Stimulated activated CD8-positive, alpha-beta memory T cell treated with anti-CD3 and anti-CD28 coated beads, Interleukin-2, amount 100 ng/mL, for 48 hours (primary cell): Measurements from ENCODE around the gene BCL2L14.
"Not testable (repeated sequence)": the region's sequence is repeated elsewhere in the genome, so short reads cannot be mapped to it uniquely, and the experiment has no call there.

Source experiments
- DNase-seq, 2 donors: peaks; one replicate each; pipeline ENCODE4 v3.0.0-alpha.2; 2020; ENCODE audit warnings: low read depth in 2 of 2

The BCL2L14 gene

GRCh38 chr12:12108441-12109058 is 37.8 kb downstream of the BCL2L14 start:
- DNase-seq, result no peak

DNA sequence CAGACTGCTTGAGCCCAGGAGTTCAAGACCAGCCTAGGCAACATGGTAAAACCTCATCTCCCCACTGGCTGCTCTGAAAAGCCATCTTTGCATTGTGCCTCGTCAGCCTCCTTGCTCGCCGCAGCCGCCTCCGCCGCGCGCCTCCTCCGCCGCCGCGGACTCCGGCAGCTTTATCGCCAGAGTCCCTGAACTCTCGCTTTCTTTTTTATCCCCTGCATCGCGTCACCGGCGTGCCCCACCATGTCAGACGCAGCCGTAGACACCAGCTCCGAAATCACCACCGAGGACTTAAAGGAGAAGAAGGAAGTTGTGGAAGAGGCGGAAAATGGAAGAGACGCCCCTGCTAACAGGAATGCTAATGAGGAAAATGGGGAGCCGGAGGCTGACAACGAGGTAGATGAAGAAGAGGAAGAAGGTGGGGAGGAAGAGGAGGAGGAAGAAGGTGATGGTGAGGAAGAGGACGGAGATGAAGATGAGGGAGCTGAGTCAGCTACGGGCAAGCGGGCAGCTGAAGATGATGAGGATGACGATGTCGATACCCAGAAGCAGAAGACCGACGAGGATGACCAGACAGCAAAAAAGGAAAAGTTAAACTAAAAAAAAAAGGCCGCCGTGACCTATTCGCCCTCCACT is 40.3 kb downstream of the BCL2L14 start:
- DNase-seq, result peak in 1 of 2 donors; percentile 40

DNA sequence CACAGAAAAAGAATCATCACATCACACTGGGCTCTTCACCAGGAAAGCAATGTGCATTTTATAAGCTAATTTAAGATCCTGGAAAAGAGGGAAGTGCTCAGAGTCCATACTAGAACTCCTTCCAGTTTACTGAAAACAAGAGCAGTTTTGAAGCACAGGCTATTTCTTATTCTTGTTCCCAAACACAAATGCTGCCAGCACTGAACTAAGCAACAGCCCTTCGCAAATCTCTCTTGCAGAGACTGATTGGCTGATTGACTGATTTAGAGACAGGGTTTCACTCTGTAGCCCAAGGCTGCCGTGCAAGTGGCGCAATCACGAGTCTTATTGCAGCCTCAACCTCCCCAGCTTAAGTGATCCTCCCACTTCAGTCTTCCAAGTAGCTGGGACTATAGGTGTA is 44.8 kb downstream of the BCL2L14 start:
- DNase-seq, result no peak

DNA sequence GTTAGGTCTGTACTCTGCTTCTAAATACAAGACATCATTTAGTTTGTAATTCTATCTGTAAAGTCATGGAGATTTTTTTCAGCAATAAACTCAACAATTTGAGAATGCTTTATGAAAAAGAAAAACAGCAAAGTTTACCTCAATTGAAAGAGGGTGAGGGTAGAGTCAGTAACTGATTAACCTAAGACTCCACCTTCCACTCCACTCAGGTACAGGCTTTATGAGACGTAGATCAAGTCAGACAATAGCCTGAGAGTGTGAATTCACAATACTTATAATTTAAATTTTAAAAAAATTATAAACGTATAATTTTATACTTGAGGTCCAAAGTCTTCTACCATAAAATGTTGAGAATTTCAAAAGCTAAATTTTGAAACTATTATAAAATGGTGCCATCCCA is 45.9 kb downstream of the BCL2L14 start:
- DNase-seq, result no peak

DNA sequence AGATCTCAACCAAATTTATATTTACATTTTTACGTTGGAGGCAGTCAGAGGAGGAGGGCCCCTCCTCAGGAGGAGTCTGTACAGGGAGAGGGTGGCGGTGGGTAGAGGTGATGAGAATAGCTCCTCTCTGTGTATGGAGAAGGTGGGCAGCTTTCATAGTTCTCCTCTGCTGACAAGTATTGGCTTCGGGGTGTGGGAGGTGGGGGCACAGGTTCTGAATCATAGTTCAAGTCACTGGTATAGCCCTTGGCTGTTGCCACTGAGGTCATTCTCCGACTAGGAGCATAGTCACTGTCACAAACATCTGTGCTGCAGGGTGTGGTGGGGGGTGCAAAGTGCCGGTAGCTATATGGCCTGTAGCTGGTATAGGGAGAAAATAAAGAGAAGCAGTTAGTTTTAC is 50.3 kb downstream of the BCL2L14 start:
- DNase-seq, result no peak

DNA sequence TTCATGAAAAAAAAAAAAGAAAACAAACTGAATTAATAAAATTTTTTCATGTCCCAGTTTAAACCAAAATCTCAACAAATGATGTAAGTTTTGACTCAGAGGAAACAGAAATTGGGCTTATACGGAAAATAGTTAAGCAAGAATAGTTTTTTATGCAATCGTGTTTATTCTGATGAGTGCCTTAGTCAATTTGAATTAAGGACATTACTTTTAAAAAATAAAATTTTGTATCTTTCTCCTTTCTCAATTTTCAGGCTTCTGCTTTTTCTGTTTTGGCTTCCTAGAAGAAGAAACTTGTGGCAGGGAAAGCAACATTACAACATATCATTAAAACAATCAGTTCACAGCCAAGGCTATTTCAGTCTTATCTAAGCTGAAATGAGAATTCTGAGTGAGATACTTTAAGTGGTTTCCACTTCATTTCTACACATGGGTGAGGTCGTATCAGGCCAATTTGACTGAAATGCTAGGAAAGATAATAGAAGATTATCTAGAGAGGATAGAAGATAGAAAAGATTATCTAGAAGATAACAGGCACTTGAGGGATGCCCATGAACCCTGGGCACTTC is 52.4 kb downstream of the BCL2L14 start:
- no peak for DNase-seq

GRCh38 chr12:12126551-12126950 is 55.8 kb downstream of the BCL2L14 start:
- no peak for DNase-seq

DNA sequence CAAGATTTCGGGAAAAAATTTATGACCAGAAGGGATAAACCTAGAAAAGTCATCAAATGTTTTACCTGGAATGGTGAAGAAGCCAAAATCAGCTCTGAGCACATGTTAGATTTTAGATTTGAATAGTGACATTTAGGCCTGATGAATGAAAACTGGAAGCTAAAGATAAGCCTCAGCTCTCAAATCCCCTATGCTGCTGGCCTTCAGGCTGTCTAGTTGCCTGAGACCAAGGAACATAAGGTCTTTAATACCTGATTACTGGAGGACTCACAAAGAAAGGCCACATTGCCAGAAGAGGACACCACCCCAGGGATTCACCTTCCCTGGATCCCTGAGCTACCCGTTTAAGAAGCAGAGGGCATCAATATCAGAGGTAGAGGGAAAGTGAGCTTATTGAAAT is 56.6 kb downstream of the BCL2L14 start:
- DNase-seq, result no peak

DNA sequence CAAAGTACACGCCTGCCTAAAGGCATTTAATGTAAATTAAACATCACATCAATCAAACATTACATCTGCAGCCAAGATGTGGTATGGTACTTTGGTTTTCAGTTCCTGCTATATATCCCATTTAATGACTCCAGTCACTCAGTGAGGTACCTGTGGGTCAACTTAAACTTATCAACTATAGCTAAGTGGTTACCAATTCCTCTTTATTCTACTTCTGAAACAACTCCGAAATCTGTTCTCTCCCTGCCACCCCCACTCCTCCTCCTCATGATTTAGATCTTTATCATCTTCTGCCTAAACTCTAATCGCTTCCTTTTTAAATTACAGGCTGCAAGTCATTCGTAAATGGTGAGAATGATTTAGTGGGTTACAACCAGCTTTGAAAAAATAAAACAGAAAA is 57.9 kb downstream of the BCL2L14 start:
- no peak for DNase-seq

- DNase-seq, result no peak
Observed at GRCh38 chr12:12133259-12133658, 62.5 kb downstream of the BCL2L14 start.

DNA sequence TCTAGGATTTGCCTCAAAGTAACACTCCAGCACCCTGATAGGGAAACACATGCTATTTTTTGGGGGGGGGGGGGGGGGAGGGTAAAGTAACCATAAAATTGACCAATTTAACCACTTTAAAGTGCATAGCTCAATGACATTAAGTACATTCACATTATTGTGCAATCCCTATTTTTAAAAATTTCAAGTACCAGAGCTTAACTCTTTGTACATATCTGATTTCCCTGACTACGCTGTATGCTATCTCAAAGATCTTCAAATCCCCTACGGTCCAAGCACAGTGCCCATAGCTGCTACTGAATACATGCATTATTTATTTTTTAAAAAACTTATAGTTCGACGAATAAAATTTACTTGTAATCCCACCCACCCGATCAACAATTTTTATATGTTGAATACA is 63.0 kb downstream of the BCL2L14 start:
- DNase-seq, result no peak

DNA sequence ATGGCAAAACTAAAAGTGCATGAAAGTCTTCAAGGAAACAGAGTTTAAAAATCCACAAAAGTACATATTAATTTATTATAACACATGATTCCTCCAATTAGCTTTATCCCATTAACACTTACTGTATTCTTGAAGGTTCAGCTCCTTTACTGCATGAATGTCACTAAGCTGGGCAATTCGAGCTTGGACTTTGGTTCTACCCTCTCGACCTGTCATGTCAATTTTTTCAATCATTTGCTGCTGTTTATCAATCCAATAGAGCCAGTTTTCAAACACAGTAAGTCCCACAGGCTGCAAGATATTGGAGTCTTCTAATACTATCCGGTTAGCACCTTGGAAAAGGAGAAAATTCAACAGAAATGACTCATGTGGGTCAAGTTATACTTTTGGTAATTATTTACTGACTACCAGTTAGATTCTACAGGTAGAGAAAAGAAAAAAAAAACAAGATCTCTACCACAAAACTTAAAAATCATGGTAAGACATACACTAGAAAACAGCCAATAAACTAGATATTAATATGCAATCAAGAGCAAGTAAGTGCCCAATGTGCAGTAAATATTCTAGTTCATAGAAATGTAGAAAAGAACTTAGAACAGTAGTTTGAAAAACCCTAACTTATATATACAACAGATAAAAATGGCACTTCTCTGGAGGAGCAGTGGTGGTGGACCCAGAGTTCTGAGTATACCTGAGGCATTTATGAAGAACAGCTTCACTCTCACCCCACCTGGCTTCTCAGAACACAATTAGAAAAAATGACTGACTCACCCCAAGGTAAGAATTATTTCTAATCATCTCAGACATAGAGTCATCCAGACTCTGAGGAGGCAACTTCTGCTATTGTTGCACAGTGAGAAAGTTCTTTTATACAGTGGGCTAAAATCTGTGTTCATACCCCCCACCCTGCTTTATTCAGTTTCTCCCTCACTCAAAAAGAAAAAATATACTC is 67.7 kb downstream of the BCL2L14 start:
- DNase-seq, result no peak

DNA sequence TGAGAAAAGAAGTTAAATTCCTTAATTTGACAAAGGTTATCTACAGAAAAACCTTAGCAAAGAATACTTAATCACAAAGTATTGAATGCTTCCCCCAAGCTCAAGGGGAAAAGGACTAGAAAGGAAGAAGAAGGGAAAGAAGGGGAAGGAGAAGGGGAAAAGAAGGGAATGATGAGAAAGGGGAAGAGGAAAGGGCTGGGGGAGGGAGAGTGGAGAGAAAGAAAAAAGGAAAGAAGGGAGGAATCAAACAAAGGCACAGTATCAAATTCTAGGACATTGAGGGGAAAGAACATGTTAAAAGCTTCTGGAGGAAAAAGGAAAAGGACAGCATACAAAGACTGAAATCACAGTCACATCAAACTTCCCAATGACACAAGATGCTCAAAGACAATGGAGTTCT is 70.3 kb downstream of the BCL2L14 start:
- DNase-seq, result no peak

- not testable (repeated sequence) for DNase-seq
Observed at GRCh38 chr12:12144531-12144930, 73.8 kb downstream of the BCL2L14 start.

GRCh38 chr12:12147111-12147510 is 76.4 kb downstream of the BCL2L14 start:
- DNase-seq, result no peak
